ENCODE measurements around the gene SLC33A1.
"Not testable (repeated sequence)": the region's sequence is repeated elsewhere in the genome, so short reads cannot be mapped to it uniquely, and the experiment has no call there.

Gene SLC33A1

GRCh38 chr3:155861476-155862183 is 7.4 kb upstream of the SLC33A1 start:
- DNase-seq, result no peak

GRCh38 chr3:155860424-155860823 is 6.2 kb upstream of the SLC33A1 start:
- not testable (repeated sequence) for DNase-seq

GRCh38 chr3:155859859-155860258 is 5.6 kb upstream of the SLC33A1 start:
- peak; percentile 23 for DNase-seq

- DNase-seq, result no peak
These were observed 750 bp downstream of the SLC33A1 start for GRCh38 chr3:155853214-155854140.

GRCh38 chr3:155852341-155852740 is 1.9 kb downstream of the SLC33A1 start:
- DNase-seq, result no peak

- DNase-seq, result not testable (repeated sequence)
These were observed 4.8 kb downstream of the SLC33A1 start for GRCh38 chr3:155849404-155849803.

- no peak for DNase-seq
These were observed 6.2 kb downstream of the SLC33A1 start for GRCh38 chr3:155847993-155848392.

GRCh38 chr3:155846119-155846518 is 8.1 kb downstream of the SLC33A1 start:
- no peak for DNase-seq

- DNase-seq, result no peak
These were observed 10.7 kb downstream of the SLC33A1 start for GRCh38 chr3:155843569-155843968.

GRCh38 chr3:155835341-155836071 is 18.7 kb downstream of the SLC33A1 start:
- DNase-seq, result no peak

- DNase-seq, result not testable (repeated sequence)
These were observed 25.6 kb downstream of the SLC33A1 start for GRCh38 chr3:155828490-155829098.

GRCh38 chr3:155815030-155815545 is 39.1 kb downstream of the SLC33A1 start:
- no peak for DNase-seq

- DNase-seq, result not testable (repeated sequence)
These were observed 41.0 kb downstream of the SLC33A1 start for GRCh38 chr3:155813224-155813623.

- no peak for DNase-seq
These were observed 45.0 kb downstream of the SLC33A1 start for GRCh38 chr3:155809181-155809580.

GRCh38 chr3:155807823-155808222 is 46.4 kb downstream of the SLC33A1 start:
- no peak for DNase-seq

GRCh38 chr3:155805802-155806618 is 48.2 kb downstream of the SLC33A1 start, which contains the start of gene C3orf33:
Gene C3orf33, minus strand, starts transcription at chr3:155806278. Its CDS starts 26 bp downstream, at chr3:155806252.
- peak; percentile 64 for DNase-seq

- no peak for DNase-seq
These were observed 48.9 kb downstream of the SLC33A1 start for GRCh38 chr3:155805204-155805801.

- no peak for DNase-seq
These were observed 49.9 kb downstream of the SLC33A1 start for GRCh38 chr3:155804323-155804722.

- DNase-seq, result no peak
These were observed 61.7 kb downstream of the SLC33A1 start for GRCh38 chr3:155792532-155792931.

GRCh38 chr3:155791190-155791589 is 63.0 kb downstream of the SLC33A1 start:
- no peak for DNase-seq

All from DMS79 treated with DMSO at 0.1 percent for 48 hours (cell line).